Measurements from ENCODE around the gene WSB1.

WSB1 gene

GRCh38 chr17:27348196-27348595 lies 54.3 kb downstream of the WSB1 start:
- Mint-ChIP-seq H3K4me1 (peaks cover 58% of the 10 kb centered on the region), H3K36me3 (ENCODE audit: low read depth) (no peaks in the 10 kb centered on the region), H3K9me3 (no peaks in the 10 kb centered on the region), H3K27ac (peak overlapping the region; percentile 15 to 74 (median 61)), H3K27me3 (ENCODE audit: low read depth) (no peaks in the 10 kb centered on the region), H3K4me3 (peak overlapping the region; percentile 59 to 73 (median 73))
- TF ChIP-seq CTCF (IDR thresholded peaks at IDR 0.05; ENCODE audit: unreplicated experiment in 3 of 3): no peak

- H3K9me3 Mint-ChIP-seq: no peaks in the 10 kb centered on the region
- TF ChIP-seq CTCF (IDR thresholded peaks at IDR 0.05; ENCODE audit: unreplicated experiment in 3 of 3): no peak
- H3K4me1 Mint-ChIP-seq: peaks cover 45% of the 10 kb centered on the region
- peak overlapping the region in 2 of 3 experiments; percentile 54 to 72 for H3K27ac Mint-ChIP-seq
- H3K27me3 Mint-ChIP-seq (ENCODE audit: low read depth): no peaks in the 10 kb centered on the region
- H3K36me3 Mint-ChIP-seq (ENCODE audit: low read depth): no peaks in the 10 kb centered on the region
- H3K4me3 Mint-ChIP-seq: peak overlapping the region in 1 of 3 experiments; percentile 29
Observed at GRCh38 chr17:27349540-27350021, 55.7 kb downstream of the WSB1 start.

- H3K27ac Mint-ChIP-seq: peak overlapping the region; percentile 51 to 88 (median 86)
- H3K4me3 Mint-ChIP-seq: peak overlapping the region; percentile 74 to 83 (median 79)
- H3K27me3 Mint-ChIP-seq (ENCODE audit: low read depth): no peaks in the 10 kb centered on the region
- H3K9me3 Mint-ChIP-seq: no peaks in the 10 kb centered on the region
- TF ChIP-seq CTCF (IDR thresholded peaks at IDR 0.05; ENCODE audit: unreplicated experiment in 3 of 3): no peak
- H3K36me3 Mint-ChIP-seq (ENCODE audit: low read depth): no peaks in the 10 kb centered on the region
- H3K4me1 Mint-ChIP-seq: peaks cover 26% of the 10 kb centered on the region
Observed at GRCh38 chr17:27351759-27352158, 57.8 kb downstream of the WSB1 start.

DNA sequence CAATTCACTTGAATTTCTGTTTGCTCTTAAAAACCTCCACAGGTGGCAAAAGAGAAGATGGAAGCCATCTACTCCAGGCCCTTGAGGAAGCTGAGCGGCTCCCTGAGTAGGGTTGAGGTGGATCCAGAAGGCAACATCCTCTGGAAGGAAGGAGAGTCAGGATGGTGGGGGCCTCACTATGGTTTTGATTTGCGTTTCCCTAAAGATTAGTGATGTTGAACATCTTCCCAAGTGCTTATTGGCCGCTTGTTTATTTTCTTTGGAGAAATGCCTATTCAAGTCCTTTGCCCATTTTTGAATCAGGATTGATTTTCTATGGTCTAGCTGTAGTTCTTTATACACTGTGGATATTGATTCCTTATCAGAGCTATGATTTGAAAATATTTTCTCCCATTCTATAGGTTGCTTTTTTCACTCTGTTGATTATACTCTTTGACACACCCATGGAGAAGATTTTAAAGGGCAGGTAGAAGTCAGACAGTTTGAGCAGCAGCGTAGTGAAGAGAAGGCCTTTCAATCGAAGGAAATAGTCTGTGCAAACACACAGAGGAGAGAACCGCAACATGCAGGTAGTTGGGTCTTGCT lies 58.6 kb downstream of the WSB1 start:
- H3K27ac Mint-ChIP-seq: peak overlapping the region; percentile 70 to 88 (median 86)
- H3K4me3 Mint-ChIP-seq: peak overlapping the region; percentile 74 to 83 (median 79)
- H3K9me3 Mint-ChIP-seq: no peaks in the 10 kb centered on the region
- peaks cover 26% of the 10 kb centered on the region for H3K4me1 Mint-ChIP-seq
- no peaks in the 10 kb centered on the region for H3K36me3 Mint-ChIP-seq (ENCODE audit: low read depth)
- H3K27me3 Mint-ChIP-seq (ENCODE audit: low read depth): no peaks in the 10 kb centered on the region
- no peak for TF ChIP-seq CTCF (IDR thresholded peaks at IDR 0.05; ENCODE audit: unreplicated experiment in 3 of 3)

GRCh38 chr17:27353033-27353460 lies 59.1 kb downstream of the WSB1 start:
- Mint-ChIP-seq H3K4me3 (peak overlapping the region; percentile 74 to 83 (median 79)), H3K9me3 (no peaks in the 10 kb centered on the region), H3K27ac (peak overlapping the region; percentile 70 to 88 (median 86)), H3K36me3 (ENCODE audit: low read depth) (no peaks in the 10 kb centered on the region), H3K27me3 (ENCODE audit: low read depth) (no peaks in the 10 kb centered on the region), H3K4me1 (peaks cover 22% of the 10 kb centered on the region)
- TF ChIP-seq CTCF (IDR thresholded peaks at IDR 0.05; ENCODE audit: unreplicated experiment in 3 of 3): no peak

All from nephron (organoid).